GM23248 (cell line): ENCODE results near the gene PTPRZ1. TPM values are rescaled to one million over a fixed set of nuclear protein-coding genes. Genes with fewer than 3 reads are reported as not detected.

Experiments used
- DNase-seq: peaks from one replicate; pipeline ENCODE4 v3.0.0-alpha.2; 2015
- H2AFZ ChIP-seq: fragments of 200-600 bp; sonication (generic); 2 replicates; pipeline ENCODE4 v1.6.1; 2016; ENCODE audit warnings: antibody characterized with exemption
- H3F3A ChIP-seq: fragments of 200-600 bp; sonication (generic); 2 replicates; pipeline ENCODE4 v1.6.1; 2016; ENCODE audit warnings: mild to moderate bottlenecking, antibody characterized with exemption, mixed run types; ENCODE audit not compliant: insufficient read depth
- H3K27ac ChIP-seq: fragments of 200-600 bp; sonication (generic); 2 replicates; pipeline ENCODE4 v1.5.1; 2016; ENCODE audit warnings: mild to moderate bottlenecking
- H3K27me3 ChIP-seq: fragments of 200-600 bp; sonication (generic); replicated peaks from 2 replicates; pipeline ENCODE4 v1.6.1; 2016; ENCODE audit warnings: mild to moderate bottlenecking; ENCODE audit not compliant: insufficient read depth
- H3K36me3 ChIP-seq: fragments of 200-600 bp; sonication (generic); 2 replicates; pipeline ENCODE4 v1.6.1; 2016; ENCODE audit warnings: low read depth, mild to moderate bottlenecking
- H3K4me1 ChIP-seq: fragments of 200-600 bp; sonication (generic); 2 replicates; pipeline ENCODE4 v1.6.1; 2016; ENCODE audit warnings: mild to moderate bottlenecking; ENCODE audit not compliant: insufficient read depth
- H3K4me2 ChIP-seq: fragments of 200-600 bp; sonication (generic); one replicate; pipeline ENCODE4 v1.6.1; 2016; ENCODE audit warnings: mild to moderate bottlenecking; ENCODE audit not compliant: unreplicated experiment
- H3K4me3 ChIP-seq: fragments of 200-600 bp; sonication (generic); 2 replicates; pipeline ENCODE4 v1.5.1; 2016; ENCODE audit warnings: mild to moderate bottlenecking
- H3K79me2 ChIP-seq: fragments of 200-600 bp; sonication (generic); 2 replicates; pipeline ENCODE4 v1.6.1; 2016; ENCODE audit warnings: mild to moderate bottlenecking; ENCODE audit not compliant: insufficient read depth
- H3K9ac ChIP-seq: fragments of 200-600 bp; sonication (generic); 2 replicates; pipeline ENCODE4 v1.6.1; 2016; ENCODE audit warnings: mild to moderate bottlenecking
- H3K9me2 ChIP-seq: fragments of 200-600 bp; sonication (generic); 2 replicates; pipeline ENCODE4 v1.6.1; 2016; ENCODE audit warnings: mixed run types, mild to moderate bottlenecking, moderate library complexity; ENCODE audit not compliant: insufficient read depth
- H3K9me3 ChIP-seq: fragments of 200-600 bp; sonication (generic); one replicate; pipeline ENCODE4 v1.6.1; 2017; ENCODE audit warnings: low read depth
- H4K20me1 ChIP-seq: fragments of 200-600 bp; sonication (generic); 2 replicates; pipeline ENCODE4 v1.6.0; 2016; ENCODE audit not compliant: insufficient read depth
- EZH2 ChIP-seq: fragments of 200-600 bp; sonication (generic); IDR thresholded peaks from 2 replicates; pipeline ENCODE4 v1.6.1; 2018; ENCODE audit warnings: antibody characterized with exemption, mild to moderate bottlenecking; ENCODE audit not compliant: insufficient read depth, poor library complexity, severe bottlenecking
- EZH2phosphoT487 ChIP-seq: fragments of 200-600 bp; sonication (generic); IDR thresholded peaks from 2 replicates; pipeline ENCODE4 v1.6.1; 2018; ENCODE audit warnings: antibody characterized with exemption, moderate library complexity, mild to moderate bottlenecking, low read depth; ENCODE audit not compliant: insufficient read depth
- WGBS, 2 experiments: methylation state at CpG; one replicate each; pipeline ENCODE4 v1.1.6; 2015 to 2017; ENCODE audit warnings: low lambda C conversion rate in 2 of 2, low coverage in 1 of 2; ENCODE audit errors: missing lambda C conversion rate in 2 of 2; 5-methylcytosine and 5-hydroxymethylcytosine counted together
- in situ Hi-C: fragments of 300-500 bp; cut with MboI; formaldehyde crosslinking; loops from 2 replicates; pipeline ENCODE4 v1.15.0; 2020
- polyA plus RNA-seq: library from polyadenylated mRNA; unstranded; fragments of >200 nt; fragmentation: Nextera tagmentation; extraction: Ambion mirVana; gene quantifications from 2 replicates; pipeline ENCODE4 v1.2.1, GENCODE V29; 2016
- total RNA-seq: library from RNA; depleted of rRNA; stranded (reverse); fragments of >200 nt; shearing (Covaris generic); gene quantifications from 2 replicates; pipeline ENCODE4 v1.2.3, GENCODE V29; 2014

PTPRZ1 gene
- total and polyA plus RNA-seq, 2 experiments from 2014 or later, result not detected

DNA sequence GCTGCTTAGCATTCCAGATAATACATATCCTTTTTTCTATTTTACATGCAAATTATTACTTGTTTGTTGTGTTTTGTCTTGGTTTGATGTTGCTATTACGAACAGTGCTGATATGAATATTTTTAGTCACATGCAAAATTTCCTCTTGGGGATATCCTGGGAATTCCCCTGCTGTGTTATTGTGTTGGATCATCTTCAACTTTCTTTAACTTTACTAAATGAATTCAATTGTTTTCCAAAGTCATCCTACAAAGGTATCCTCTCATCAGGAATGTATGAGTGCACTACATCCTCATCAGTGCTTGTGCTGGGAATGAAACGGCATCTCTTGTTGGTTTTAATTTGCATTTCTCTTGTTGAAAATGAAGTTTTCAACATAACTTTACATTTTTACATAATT is 184.0 kb downstream of the PTPRZ1 start:
- H2AFZ ChIP-seq, result no peak overlapping the region
- DNase-seq, result no peak
- H3K79me2 ChIP-seq, result no peaks in the 10 kb centered on the region
- H3K9ac ChIP-seq, result no peak overlapping the region
- no peaks in the 10 kb centered on the region for H3K36me3 ChIP-seq
- H3K27me3 ChIP-seq, result no peaks in the 10 kb centered on the region
- WGBS, 2 experiments, result 41 to 43% methylated on average over 2 of the region's 2 CpGs
- no peaks in the 10 kb centered on the region for H3K9me2 ChIP-seq
- H4K20me1 ChIP-seq, result no peaks in the 10 kb centered on the region
- no peak overlapping the region for H3K4me2 ChIP-seq
- no peak overlapping the region for H3K27ac ChIP-seq
- TF ChIP-seq EZH2, result no peak
- no peak for TF ChIP-seq EZH2phosphoT487
- in situ Hi-C loops, result no loop called here
- H3K9me3 ChIP-seq, result no peaks in the 10 kb centered on the region
- H3F3A ChIP-seq, result no peaks in the 10 kb centered on the region
- H3K4me3 ChIP-seq, result no peak overlapping the region
- H3K4me1 ChIP-seq, result no peaks in the 10 kb centered on the region

GRCh38 chr7:122059542-122059941 is 186.6 kb downstream of the PTPRZ1 start:
- Histone ChIP-seq H3K4me3 (no peak overlapping the region), H3K27me3 (no peaks in the 10 kb centered on the region), H3K4me1 (no peaks in the 10 kb centered on the region), H3K27ac (no peak overlapping the region), H3K79me2 (no peaks in the 10 kb centered on the region), H4K20me1 (no peaks in the 10 kb centered on the region), H3K9me3 (no peaks in the 10 kb centered on the region), H3K9me2 (no peaks in the 10 kb centered on the region), H3F3A (no peaks in the 10 kb centered on the region), H2AFZ (no peak overlapping the region), H3K36me3 (no peaks in the 10 kb centered on the region), H3K9ac (no peak overlapping the region), H3K4me2 (no peak overlapping the region)
- DNase-seq, result no peak
- no peak for TF ChIP-seq EZH2phosphoT487
- TF ChIP-seq EZH2, result no peak
- in situ Hi-C loops, result no loop called here
- WGBS, 2 experiments, result 19 to 28% methylated on average over 4 of the region's 4 CpGs

GRCh38 chr7:122063146-122063545 is 190.2 kb downstream of the PTPRZ1 start:
- H4K20me1 ChIP-seq, result no peaks in the 10 kb centered on the region
- H3K27me3 ChIP-seq, result no peaks in the 10 kb centered on the region
- in situ Hi-C loops, result no loop called here
- H3K9ac ChIP-seq, result no peak overlapping the region
- no peak for DNase-seq
- H3K36me3 ChIP-seq, result no peaks in the 10 kb centered on the region
- no peaks in the 10 kb centered on the region for H3F3A ChIP-seq
- no peaks in the 10 kb centered on the region; the same call in 1 of the 2 replicates for H3K9me2 ChIP-seq
- no peaks in the 10 kb centered on the region for H3K9me3 ChIP-seq
- no peak for TF ChIP-seq EZH2
- no peak for TF ChIP-seq EZH2phosphoT487
- H3K4me3 ChIP-seq, result no peak overlapping the region
- H3K27ac ChIP-seq, result no peak overlapping the region
- no peak overlapping the region for H2AFZ ChIP-seq
- H3K4me2 ChIP-seq, result no peak overlapping the region
- no peaks in the 10 kb centered on the region for H3K4me1 ChIP-seq
- H3K79me2 ChIP-seq, result no peaks in the 10 kb centered on the region

- H3K9me3 ChIP-seq, result no peaks in the 10 kb centered on the region
- no peak overlapping the region for H3K4me3 ChIP-seq
- no peaks in the 10 kb centered on the region for H3F3A ChIP-seq
- H3K9me2 ChIP-seq, result no peaks in the 10 kb centered on the region; the same call in 1 of the 2 replicates
- no peak overlapping the region for H3K27ac ChIP-seq
- no peaks in the 10 kb centered on the region for H3K4me1 ChIP-seq
- WGBS, 2 experiments, result 54 to 58% methylated on average over 4 of the region's 4 CpGs
- H3K79me2 ChIP-seq, result no peaks in the 10 kb centered on the region
- no peak overlapping the region for H3K4me2 ChIP-seq
- TF ChIP-seq EZH2phosphoT487, result no peak
- TF ChIP-seq EZH2, result no peak
- no peak for DNase-seq
- H4K20me1 ChIP-seq, result no peaks in the 10 kb centered on the region
- no peaks in the 10 kb centered on the region for H3K27me3 ChIP-seq
- in situ Hi-C loops, result no loop called here
- H2AFZ ChIP-seq, result no peak overlapping the region
- no peak overlapping the region for H3K9ac ChIP-seq
- H3K36me3 ChIP-seq, result no peaks in the 10 kb centered on the region
Observed at GRCh38 chr7:122064971-122065370, 192.0 kb downstream of the PTPRZ1 start.

GRCh38 chr7:122067077-122067476 is 194.1 kb downstream of the PTPRZ1 start:
- Histone ChIP-seq H3K4me2 (no peak overlapping the region), H3K79me2 (no peaks in the 10 kb centered on the region), H3K4me3 (no peak overlapping the region), H2AFZ (no peak overlapping the region), H3K27me3 (no peaks in the 10 kb centered on the region), H3K4me1 (no peaks in the 10 kb centered on the region), H3K9me3 (no peaks in the 10 kb centered on the region), H3K36me3 (no peaks in the 10 kb centered on the region), H3K9ac (no peak overlapping the region), H4K20me1 (no peaks in the 10 kb centered on the region), H3K27ac (no peak overlapping the region), H3F3A (no peaks in the 10 kb centered on the region), H3K9me2 (no peaks in the 10 kb centered on the region; the same call in 1 of the 2 replicates)
- in situ Hi-C loops, result no loop called here
- 20 to 50% methylated on average over 1 of the region's 1 CpG for WGBS, 2 experiments
- TF ChIP-seq EZH2phosphoT487 (no peak), EZH2 (no peak)
- no peak for DNase-seq
